HepG2 (cell line): ENCODE results near the gene PJA2. TPM values are rescaled to one million over a fixed set of nuclear protein-coding genes. Genes with fewer than 3 reads are reported as not detected.

Experiments
- CREB3 ChIP-seq: sonication (generic); formaldehyde crosslinking; IDR thresholded peaks from 2 replicates; pipeline ENCODE4 v1.5.0; 2020; ENCODE audit warnings: missing genetic modification reagents
- HNRNPH1 ChIP-seq: fragments of 200-400 bp; formaldehyde crosslinking; optimal IDR thresholded peaks from 2 replicates; pipeline ENCODE3; 2017; ENCODE audit warnings: mild to moderate bottlenecking, low read depth, low read length
- KIAA2018 ChIP-seq: sonication (generic); formaldehyde crosslinking; IDR thresholded peaks from 2 replicates; pipeline ENCODE4 v1.5.0; 2020; ENCODE audit warnings: mild to moderate bottlenecking, missing genetic modification reagents, borderline replicate concordance
- MXD4 ChIP-seq: IDR thresholded peaks from 2 replicates; pipeline ENCODE4 v1.6.1; 2016; ENCODE audit warnings: mild to moderate bottlenecking, missing biosample characterization, missing genetic modification reagents
- NONO ChIP-seq, 2 experiments: fragments of 450-650 bp in 1 of 2; sonication (generic) in 1 of 2; formaldehyde crosslinking in 1 of 2; IDR thresholded peaks in 1 of 2; conservative IDR thresholded peaks in 1 of 2; 2 replicates each; pipeline versions ENCODE4 v1.6.1 to v1.8.0; 2017 to 2022; ENCODE audit warnings: mild to moderate bottlenecking in 1 of 2, missing genetic modification reagents in 1 of 2, moderate library complexity in 1 of 2
- SNRNP70 ChIP-seq: fragments of 200-400 bp; formaldehyde crosslinking; IDR thresholded peaks from 2 replicates; pipeline ENCODE4 v1.6.1; 2017; ENCODE audit warnings: mild to moderate bottlenecking, low read depth, low read length, moderate library complexity
- STAT6 ChIP-seq: sonication (generic); formaldehyde crosslinking; IDR thresholded peaks from 2 replicates; pipeline ENCODE4 v1.4.0; 2020; ENCODE audit warnings: missing genetic modification reagents, mild to moderate bottlenecking, borderline replicate concordance
- ZNF589 ChIP-seq: sonication (generic); formaldehyde crosslinking; conservative IDR thresholded peaks from 2 replicates; pipeline ENCODE4 v1.8.0; 2022; ENCODE audit warnings: mild to moderate bottlenecking, moderate library complexity, missing genetic modification reagents
- polyA plus RNA-seq, 8 experiments: library from polyadenylated mRNA; depleted of rRNA in 3 of 8; stranded (reverse) in 7 of 8; unstranded in 1 of 8; fragments of >200 nt; fragmentation: Illumina TruSeq in 4 of 8; extraction: Trizol in 4 of 8; gene quantifications; 2 replicates each; pipeline versions ENCODE4 v1.2.1 to v1.2.3, GENCODE V29; 2011 to 2016; ENCODE audit warnings: low read depth in 4 of 8, missing spikeins in 1 of 8, mixed read lengths in 1 of 8; ENCODE audit not compliant: insufficient read depth in 1 of 8
- total RNA-seq, 5 experiments: library from RNA; depleted of rRNA; stranded (reverse); fragments of >200 nt; fragmentation: Illumina TruSeq; extraction: Trizol; gene quantifications; 2 replicates each; pipeline ENCODE4 v1.2.3, GENCODE V29; 2016; ENCODE audit warnings: low read depth in 1 of 5
- TF ChIP-seq, protein P1 (sequence below): sonication (generic); formaldehyde crosslinking; IDR thresholded peaks from 2 replicates; pipeline ENCODE4 v1.5.0; 2020; ENCODE audit warnings: mild to moderate bottlenecking, missing genetic modification reagents
- TF ChIP-seq, protein P2 (sequence below): sonication (generic); formaldehyde crosslinking; IDR thresholded peaks from 2 replicates; pipeline ENCODE4 v1.4.0; 2020; ENCODE audit warnings: missing genetic modification reagents

PJA2 gene
- total and polyA plus RNA-seq, 2 of the 13 experiments (the other 11 are each of a cell fraction or from before 2014, with no cell fraction given) = 39.4 to 41.4 TPM

GRCh38 chr5:109322694-109323093, 87.1 kb downstream of the PJA2 start (continued):
- TF ChIP-seq KIAA2018 (CRISPR knock-in tag) (no peak), MXD4 (no peak), HNRNPH1 (no peak), NONO (IDR thresholded peaks at IDR 0.05) (no peak), NONO (CRISPR knock-in tag; conservative IDR thresholded peaks at IDR 0.05) (no peak), SNRNP70 (no peak), ZNF589 (no peak), STAT6 (no peak), CREB3 (CRISPR knock-in tag) (no peak)
- TF ChIP-seq, protein P1, sequence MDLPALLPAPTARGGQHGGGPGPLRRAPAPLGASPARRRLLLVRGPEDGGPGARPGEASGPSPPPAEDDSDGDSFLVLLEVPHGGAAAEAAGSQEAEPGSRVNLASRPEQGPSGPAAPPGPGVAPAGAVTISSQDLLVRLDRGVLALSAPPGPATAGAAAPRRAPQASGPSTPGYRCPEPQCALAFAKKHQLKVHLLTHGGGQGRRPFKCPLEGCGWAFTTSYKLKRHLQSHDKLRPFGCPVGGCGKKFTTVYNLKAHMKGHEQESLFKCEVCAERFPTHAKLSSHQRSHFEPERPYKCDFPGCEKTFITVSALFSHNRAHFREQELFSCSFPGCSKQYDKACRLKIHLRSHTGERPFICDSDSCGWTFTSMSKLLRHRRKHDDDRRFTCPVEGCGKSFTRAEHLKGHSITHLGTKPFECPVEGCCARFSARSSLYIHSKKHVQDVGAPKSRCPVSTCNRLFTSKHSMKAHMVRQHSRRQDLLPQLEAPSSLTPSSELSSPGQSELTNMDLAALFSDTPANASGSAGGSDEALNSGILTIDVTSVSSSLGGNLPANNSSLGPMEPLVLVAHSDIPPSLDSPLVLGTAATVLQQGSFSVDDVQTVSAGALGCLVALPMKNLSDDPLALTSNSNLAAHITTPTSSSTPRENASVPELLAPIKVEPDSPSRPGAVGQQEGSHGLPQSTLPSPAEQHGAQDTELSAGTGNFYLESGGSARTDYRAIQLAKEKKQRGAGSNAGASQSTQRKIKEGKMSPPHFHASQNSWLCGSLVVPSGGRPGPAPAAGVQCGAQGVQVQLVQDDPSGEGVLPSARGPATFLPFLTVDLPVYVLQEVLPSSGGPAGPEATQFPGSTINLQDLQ = no peak
- TF ChIP-seq, protein P2, sequence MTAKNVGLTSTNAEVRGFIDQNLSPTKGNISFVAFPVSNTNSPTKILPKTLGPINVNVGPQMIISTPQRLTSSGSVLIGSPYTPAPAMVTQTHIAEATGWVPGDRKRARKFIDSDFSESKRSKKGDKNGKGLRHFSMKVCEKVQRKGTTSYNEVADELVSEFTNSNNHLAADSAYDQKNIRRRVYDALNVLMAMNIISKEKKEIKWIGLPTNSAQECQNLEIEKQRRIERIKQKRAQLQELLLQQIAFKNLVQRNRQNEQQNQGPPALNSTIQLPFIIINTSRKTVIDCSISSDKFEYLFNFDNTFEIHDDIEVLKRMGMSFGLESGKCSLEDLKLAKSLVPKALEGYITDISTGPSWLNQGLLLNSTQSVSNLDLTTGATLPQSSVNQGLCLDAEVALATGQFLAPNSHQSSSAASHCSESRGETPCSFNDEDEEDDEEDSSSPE (CRISPR knock-in tag) = no peak
